ENCODE measurements around the gene HOXB8. TPM values are rescaled to one million over a fixed set of nuclear protein-coding genes. Genes with fewer than 3 reads are reported as not detected.

The HOXB8 gene
- under 1 TPM in 1 of 6 donors, not detected in 5; 0.09 TPM for total RNA-seq
- polyA plus RNA-seq: under 1 TPM; 0.12 to 0.15 TPM

DNA sequence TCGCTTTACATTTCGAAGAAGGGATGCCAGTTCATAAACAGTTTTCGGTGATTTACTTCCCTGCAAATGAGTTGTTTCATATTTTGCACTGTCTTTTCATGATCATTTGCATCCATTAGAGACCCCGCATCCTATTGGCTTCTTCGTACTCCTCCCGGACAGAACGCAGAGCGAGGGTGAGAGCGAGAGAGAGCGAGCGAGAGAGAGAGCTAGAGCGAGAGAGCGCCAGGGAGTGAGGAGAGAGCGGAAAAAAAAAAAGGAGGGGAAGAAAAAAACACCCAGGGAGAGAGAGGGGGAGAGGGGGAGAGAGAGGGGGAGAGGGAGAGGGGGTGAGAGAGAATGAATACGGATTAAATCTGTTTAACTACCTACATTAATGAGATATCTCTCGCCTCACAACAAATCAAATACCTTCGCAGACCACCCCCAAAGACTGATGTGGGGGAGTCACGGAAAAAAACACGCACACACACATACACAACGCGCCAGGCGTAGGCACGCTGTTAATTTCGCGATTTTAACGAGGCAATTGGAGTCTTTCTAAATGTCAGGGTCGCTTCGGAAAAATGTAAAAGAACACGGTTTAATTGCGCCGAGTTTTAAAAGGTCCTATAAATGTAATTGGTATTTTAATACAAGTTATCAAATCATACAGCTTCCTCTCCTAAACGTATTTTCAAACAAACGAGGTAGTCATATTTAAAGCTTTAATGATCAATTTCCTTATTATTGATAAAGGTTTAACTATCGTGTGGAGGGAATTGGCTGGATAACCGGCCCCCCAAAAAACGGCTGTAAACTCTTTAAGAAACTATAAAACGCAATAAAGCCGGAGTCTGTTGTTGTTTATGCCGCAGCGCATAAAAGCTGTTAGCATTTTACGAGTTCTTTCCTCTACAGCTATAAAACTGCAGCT lies at the start of gene HOXB8:
Gene HOXB8, minus strand, starts transcription at position 246 of the 916 bp plus-strand sequence. CDS start 588 bp downstream, outside the sequence.
- Histone ChIP-seq H3K27me3 (peaks cover 9 to 69% (median 21%) of the 10 kb centered on the region in 4 donors), H3K9me3 (no peaks in the 10 kb centered on the region), H3K36me3 (no peaks in the 10 kb centered on the region), H3K4me1 (peaks cover 0 to 3% (median 0%) of the 10 kb centered on the region in 3 donors), H3K27ac (no peak within 1 kb of the TSS), H3K4me3 (no peak within 1 kb of the TSS)
- DNase-seq (no peak), FAIRE-seq (no peak), ATAC-seq (no peak)
- TF ChIP-seq, protein P1, sequence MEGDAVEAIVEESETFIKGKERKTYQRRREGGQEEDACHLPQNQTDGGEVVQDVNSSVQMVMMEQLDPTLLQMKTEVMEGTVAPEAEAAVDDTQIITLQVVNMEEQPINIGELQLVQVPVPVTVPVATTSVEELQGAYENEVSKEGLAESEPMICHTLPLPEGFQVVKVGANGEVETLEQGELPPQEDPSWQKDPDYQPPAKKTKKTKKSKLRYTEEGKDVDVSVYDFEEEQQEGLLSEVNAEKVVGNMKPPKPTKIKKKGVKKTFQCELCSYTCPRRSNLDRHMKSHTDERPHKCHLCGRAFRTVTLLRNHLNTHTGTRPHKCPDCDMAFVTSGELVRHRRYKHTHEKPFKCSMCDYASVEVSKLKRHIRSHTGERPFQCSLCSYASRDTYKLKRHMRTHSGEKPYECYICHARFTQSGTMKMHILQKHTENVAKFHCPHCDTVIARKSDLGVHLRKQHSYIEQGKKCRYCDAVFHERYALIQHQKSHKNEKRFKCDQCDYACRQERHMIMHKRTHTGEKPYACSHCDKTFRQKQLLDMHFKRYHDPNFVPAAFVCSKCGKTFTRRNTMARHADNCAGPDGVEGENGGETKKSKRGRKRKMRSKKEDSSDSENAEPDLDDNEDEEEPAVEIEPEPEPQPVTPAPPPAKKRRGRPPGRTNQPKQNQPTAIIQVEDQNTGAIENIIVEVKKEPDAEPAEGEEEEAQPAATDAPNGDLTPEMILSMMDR (IDR thresholded peaks at IDR 0.05): no peak
- WGBS, 2 donors: 13 to 16% methylated on average over 41 of the region's 41 CpGs
- intact Hi-C loops (cut with DNase I): loop anchor here in 1 of 3 donors (10.0 kb wide), 1 partner anchor 471 kb away; no protein-coding TSS in a partner anchor

DNA sequence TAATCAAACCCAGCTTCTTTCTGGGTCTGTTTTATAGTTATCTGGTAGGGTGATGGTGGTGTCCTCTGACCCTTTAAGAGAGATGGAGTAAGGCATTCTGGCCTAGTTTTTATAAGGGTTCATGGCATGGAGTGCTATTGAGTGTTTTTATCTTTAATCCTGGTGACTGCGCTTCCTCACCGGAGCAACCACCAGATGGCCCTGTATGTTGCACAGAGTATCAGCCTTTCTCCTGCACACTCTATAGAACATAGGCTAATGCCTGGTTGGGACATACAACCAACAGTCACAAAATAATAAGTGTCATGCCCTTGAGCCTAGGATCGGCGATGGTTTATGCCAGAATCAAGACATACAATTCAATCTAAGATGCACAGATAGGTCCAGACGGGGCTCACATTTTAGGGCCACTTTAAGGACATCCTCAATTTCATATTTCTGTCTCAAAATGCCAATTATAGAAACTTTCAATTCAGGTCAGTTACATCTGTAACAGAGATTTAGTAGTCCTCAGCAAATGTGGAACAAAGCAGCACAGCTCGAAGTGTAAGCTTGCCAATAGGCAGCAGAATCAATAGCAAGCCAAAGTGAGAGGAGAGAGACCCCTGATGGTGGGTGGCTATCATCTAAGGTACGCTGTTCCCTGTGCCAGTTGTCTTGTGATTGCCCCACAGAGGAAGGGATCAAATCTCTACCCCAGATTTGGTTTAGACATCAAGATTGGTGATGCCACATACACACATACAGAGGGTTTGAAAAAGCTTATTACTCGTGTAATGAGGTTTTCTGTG lies 48.2 kb upstream of the HOXB8 start:
- intact Hi-C loops (cut with DNase I): no loop called here
- Histone ChIP-seq H3K4me1 (no peaks in the 10 kb centered on the region), H3K36me3 (no peaks in the 10 kb centered on the region), H3K27me3 (peaks cover 0 to 9% (median 2%) of the 10 kb centered on the region in 4 donors), H3K4me3 (no peak overlapping the region), H3K9me3 (no peaks in the 10 kb centered on the region), H3K27ac (no peak overlapping the region)
- DNase-seq (no peak), FAIRE-seq (no peak), ATAC-seq (no peak)
- TF ChIP-seq, protein P1 (IDR thresholded peaks at IDR 0.05): no peak
- WGBS, 2 donors: 71 to 83% methylated on average over 8 of the region's 8 CpGs

DNA sequence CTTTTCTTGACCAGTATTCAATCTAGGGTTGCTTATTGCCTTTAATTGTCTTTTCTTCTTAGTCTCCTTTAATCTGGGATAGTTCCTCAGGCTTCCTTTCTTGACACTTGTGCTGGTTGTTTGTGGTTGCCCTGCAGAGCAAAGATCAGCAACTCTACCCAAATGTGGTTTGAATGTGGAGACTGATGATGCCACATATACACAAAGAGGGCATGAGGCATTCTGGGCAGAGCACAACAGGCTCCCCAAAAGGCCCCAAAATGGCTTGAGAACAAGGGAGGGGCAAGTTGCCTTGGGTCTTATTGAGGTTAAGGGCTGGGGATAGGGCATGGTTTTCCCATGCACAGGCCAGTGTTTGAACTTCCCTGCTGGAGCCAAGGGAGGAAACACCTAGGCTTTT lies 40.8 kb upstream of the HOXB8 start:
- no peaks in the 10 kb centered on the region for H3K4me1 ChIP-seq
- intact Hi-C loops (cut with DNase I): no loop called here
- peaks cover 0 to 3% (median under 1%) of the 10 kb centered on the region in 4 donors for H3K27me3 ChIP-seq
- DNase-seq (no peak), FAIRE-seq (no peak), ATAC-seq (no peak)
- TF ChIP-seq, protein P1 (IDR thresholded peaks at IDR 0.05): no peak
- no peaks in the 10 kb centered on the region for H3K36me3 ChIP-seq
- H3K9me3 ChIP-seq: no peaks in the 10 kb centered on the region
- H3K4me3 ChIP-seq: no peak overlapping the region
- no peak overlapping the region for H3K27ac ChIP-seq

DNA sequence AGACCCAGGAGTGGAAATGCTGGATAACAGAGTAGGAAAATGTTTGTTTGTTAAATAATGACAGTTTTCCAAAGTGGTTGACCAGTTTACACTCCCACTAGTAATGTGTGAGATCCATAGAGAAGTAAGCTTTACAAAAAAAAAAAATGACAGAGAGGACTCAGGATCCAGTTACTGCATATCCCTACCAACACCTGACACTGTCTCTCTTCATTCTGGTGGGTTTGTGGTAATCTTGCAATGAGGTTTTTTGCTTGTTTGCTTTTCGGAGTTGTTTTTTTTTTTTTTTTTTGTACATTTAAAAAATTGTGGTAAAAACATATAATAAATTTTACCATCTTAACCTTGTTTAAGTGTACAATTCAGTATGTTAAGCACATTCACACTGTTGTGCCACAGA lies 34.6 kb upstream of the HOXB8 start:
- FAIRE-seq (no peak), DNase-seq (no peak), ATAC-seq (no peak)
- 55 to 58% methylated on average over 1 of the region's 1 CpG for WGBS, 2 donors
- no peaks in the 10 kb centered on the region for H3K4me1 ChIP-seq
- no peak overlapping the region for H3K4me3 ChIP-seq
- TF ChIP-seq, protein P1 (IDR thresholded peaks at IDR 0.05): no peak
- intact Hi-C loops (cut with DNase I): no loop called here
- peaks cover 0 to 23% (median 10%) of the 10 kb centered on the region in 4 donors for H3K27me3 ChIP-seq
- H3K9me3 ChIP-seq: no peaks in the 10 kb centered on the region
- H3K36me3 ChIP-seq: no peaks in the 10 kb centered on the region
- no peak overlapping the region for H3K27ac ChIP-seq

Data from pancreas (tissue), 10 donors.